PFSK-1 (cell line): ENCODE measurements around the gene PLEKHM3.

ENCODE experiments used
- FOXP2 ChIP-seq: optimal IDR thresholded peaks from 2 replicates; pipeline ENCODE3; 2011; ENCODE audit warnings: borderline replicate concordance, control low read depth, inconsistent platforms; ENCODE audit not compliant: insufficient read depth; ENCODE audit errors: extremely low read length, extremely low read depth
- POLR2AphosphoS5 ChIP-seq: IDR thresholded peaks from 2 replicates; pipeline ENCODE4 v1.6.1; 2012; ENCODE audit warnings: low read depth, mild to moderate bottlenecking, control low read depth, low read length, moderate library complexity
- SIN3A ChIP-seq: IDR thresholded peaks from 2 replicates; pipeline ENCODE4 v1.6.1; 2012; ENCODE audit warnings: mild to moderate bottlenecking, low read length, moderate library complexity, borderline replicate concordance; ENCODE audit not compliant: insufficient read depth
- TAF1 ChIP-seq: IDR thresholded peaks from 2 replicates; pipeline ENCODE4 v1.6.1; 2012; ENCODE audit warnings: low read length, control low read depth, borderline replicate concordance; ENCODE audit not compliant: insufficient read depth
- TF ChIP-seq, protein P1 (sequence below), 2 experiments: IDR thresholded peaks; 2 replicates each; pipeline versions ENCODE4 v1.6.1 to v1.8.0; 2011 to 2012; ENCODE audit warnings: low read depth in 2 of 2, low read length in 2 of 2, control low read depth in 1 of 2, inconsistent platforms in 1 of 2, mild to moderate bottlenecking in 1 of 2, moderate library complexity in 1 of 2; ENCODE audit not compliant: insufficient read depth in 1 of 2

Gene PLEKHM3

DNA sequence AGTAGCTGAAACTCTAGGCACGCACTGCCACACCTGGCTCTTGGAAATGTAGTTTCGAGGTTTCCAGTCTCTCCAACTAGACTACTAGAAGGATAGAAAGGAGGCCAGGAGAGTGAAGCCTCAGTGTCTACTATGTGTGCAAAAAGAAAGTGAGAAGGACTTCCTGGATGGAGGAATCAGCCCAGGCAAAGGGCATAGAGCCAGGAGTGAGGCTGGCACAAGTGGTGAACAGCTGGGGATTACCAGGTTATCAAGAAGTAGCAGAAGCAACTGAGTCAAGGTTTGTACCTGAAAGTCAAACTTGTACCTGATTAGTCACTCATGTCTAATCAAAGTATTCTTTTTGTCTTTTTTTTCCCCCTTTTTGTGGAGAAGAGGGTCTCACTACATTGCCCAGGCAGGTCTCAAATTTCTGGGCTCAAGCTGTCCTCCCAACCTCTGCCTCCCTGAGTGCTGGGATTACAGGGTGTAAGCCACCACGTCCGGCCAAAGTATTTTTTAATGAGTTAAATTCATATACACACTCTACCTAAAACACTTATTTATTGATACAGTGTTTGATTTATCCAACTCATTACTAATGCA is 246.9 kb downstream of the PLEKHM3 start:
- TF ChIP-seq FOXP2 (no peak), POLR2AphosphoS5 (no peak), TAF1 (no peak), SIN3A (no peak)
- TF ChIP-seq, protein P1, sequence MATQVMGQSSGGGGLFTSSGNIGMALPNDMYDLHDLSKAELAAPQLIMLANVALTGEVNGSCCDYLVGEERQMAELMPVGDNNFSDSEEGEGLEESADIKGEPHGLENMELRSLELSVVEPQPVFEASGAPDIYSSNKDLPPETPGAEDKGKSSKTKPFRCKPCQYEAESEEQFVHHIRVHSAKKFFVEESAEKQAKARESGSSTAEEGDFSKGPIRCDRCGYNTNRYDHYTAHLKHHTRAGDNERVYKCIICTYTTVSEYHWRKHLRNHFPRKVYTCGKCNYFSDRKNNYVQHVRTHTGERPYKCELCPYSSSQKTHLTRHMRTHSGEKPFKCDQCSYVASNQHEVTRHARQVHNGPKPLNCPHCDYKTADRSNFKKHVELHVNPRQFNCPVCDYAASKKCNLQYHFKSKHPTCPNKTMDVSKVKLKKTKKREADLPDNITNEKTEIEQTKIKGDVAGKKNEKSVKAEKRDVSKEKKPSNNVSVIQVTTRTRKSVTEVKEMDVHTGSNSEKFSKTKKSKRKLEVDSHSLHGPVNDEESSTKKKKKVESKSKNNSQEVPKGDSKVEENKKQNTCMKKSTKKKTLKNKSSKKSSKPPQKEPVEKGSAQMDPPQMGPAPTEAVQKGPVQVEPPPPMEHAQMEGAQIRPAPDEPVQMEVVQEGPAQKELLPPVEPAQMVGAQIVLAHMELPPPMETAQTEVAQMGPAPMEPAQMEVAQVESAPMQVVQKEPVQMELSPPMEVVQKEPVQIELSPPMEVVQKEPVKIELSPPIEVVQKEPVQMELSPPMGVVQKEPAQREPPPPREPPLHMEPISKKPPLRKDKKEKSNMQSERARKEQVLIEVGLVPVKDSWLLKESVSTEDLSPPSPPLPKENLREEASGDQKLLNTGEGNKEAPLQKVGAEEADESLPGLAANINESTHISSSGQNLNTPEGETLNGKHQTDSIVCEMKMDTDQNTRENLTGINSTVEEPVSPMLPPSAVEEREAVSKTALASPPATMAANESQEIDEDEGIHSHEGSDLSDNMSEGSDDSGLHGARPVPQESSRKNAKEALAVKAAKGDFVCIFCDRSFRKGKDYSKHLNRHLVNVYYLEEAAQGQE (IDR thresholded peaks at IDR 0.05; ENCODE audit: insufficient read depth in 1 of 2, low read depth in 2 of 2, low read length in 2 of 2): no peak

DNA sequence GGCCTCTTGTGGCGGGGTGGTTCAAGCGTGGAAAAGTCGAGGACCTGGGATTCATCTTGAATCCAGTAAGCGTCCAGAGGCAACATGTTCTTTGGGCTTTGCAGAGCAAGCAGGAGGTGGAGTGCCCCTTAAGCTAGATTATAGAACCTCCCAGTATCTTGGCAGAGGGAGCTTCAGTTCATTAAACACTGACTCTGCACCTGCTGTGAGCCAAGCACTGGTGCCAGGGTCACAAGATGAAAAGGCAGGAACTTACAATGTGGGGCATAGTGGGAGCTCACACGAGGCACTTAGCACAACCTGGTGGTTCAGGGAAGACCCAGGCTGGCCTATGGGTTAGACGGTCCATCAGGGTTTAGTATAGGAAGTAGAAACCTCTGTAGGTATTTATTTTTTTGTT is 248.2 kb downstream of the PLEKHM3 start:
- TF ChIP-seq FOXP2 (no peak), TAF1 (no peak), SIN3A (no peak), POLR2AphosphoS5 (no peak)
- TF ChIP-seq, protein P1 (IDR thresholded peaks at IDR 0.05; ENCODE audit: insufficient read depth in 1 of 2, low read depth in 2 of 2, low read length in 2 of 2): no peak

DNA sequence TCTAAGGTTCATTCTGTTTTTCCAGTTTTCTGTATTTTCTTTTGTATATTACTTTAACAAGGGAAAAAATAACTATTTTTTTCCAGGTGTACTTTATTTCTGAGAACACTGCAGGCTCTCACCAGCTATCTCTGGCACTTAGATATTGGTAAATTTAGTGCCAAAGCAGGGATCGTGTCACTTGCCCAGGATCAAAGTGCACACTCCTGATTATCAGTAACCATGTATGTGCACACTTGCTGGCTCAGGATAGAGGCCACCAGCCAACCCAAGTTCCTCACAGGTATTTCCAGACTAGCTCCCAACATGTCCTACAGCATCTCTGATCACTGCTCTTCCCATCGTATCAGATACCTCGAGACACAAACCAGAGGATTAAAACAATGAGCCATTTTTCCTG is 249.9 kb downstream of the PLEKHM3 start:
- TF ChIP-seq TAF1 (no peak), SIN3A (no peak), POLR2AphosphoS5 (no peak), FOXP2 (no peak)
- TF ChIP-seq, protein P1 (IDR thresholded peaks at IDR 0.05; ENCODE audit: insufficient read depth in 1 of 2, low read depth in 2 of 2, low read length in 2 of 2): no peak

DNA sequence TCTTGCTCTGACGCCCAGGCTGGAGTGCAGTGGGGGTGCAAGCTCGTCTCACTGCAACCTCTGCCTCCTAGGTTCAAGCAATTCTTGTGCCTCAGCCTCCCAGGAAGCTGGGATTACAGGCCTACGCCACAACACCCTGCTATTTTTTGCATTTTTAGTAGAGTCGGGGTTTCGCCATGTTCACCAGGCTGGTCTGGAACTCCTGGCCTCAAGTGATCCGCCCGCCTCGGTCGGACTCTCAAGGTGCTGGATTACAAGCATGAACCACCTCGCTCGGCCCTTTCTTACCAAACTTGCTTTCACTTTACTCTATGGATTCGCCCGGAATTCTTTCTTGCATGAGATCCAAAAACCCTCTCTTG is 252.5 kb downstream of the PLEKHM3 start:
- TF ChIP-seq POLR2AphosphoS5: no peak
- no peak for TF ChIP-seq TAF1
- TF ChIP-seq, protein P1 (IDR thresholded peaks at IDR 0.05; ENCODE audit: insufficient read depth in 1 of 2, low read depth in 2 of 2, low read length in 2 of 2): no peak
- TF ChIP-seq FOXP2: no peak
- TF ChIP-seq SIN3A: no peak
